ENCODE results near the gene BIK. TPM values are rescaled to one million over a fixed set of nuclear protein-coding genes. Genes with fewer than 3 reads are reported as not detected.

BIK gene
- total RNA-seq, 3 donors from 2014 or later (not counting 1 experiment from before 2014, with no cell fraction given): 0.28 to 1.2 TPM; not detected in 1

GRCh38 chr22:43133401-43133800 is 22.9 kb downstream of the BIK start:
- Histone ChIP-seq H3K27ac (ENCODE audit: low read length) (no peak overlapping the region), H3K27me3 (ENCODE audit: control insufficient read depth, insufficient read depth, low read length) (peaks cover 1% of the 10 kb centered on the region), H3K36me3 (ENCODE audit: control insufficient read depth, insufficient read depth, low read length) (peaks cover 20% of the 10 kb centered on the region), H3K4me3 (ENCODE audit: low read length) (no peak overlapping the region), H3K4me1 (ENCODE audit: control insufficient read depth, insufficient read depth, low read length) (peaks cover 14% of the 10 kb centered on the region), H3K9me3 (ENCODE audit: control insufficient read depth, insufficient read depth, low read length) (no peaks in the 10 kb centered on the region)
- H3K4me1 Mint-ChIP-seq: peaks cover 0 to 6% of the 10 kb centered on the region in 2 donors
- WGBS (ENCODE audit: insufficient coverage): 94% methylated on average over 9 of the region's 9 CpGs
- H3K36me3 Mint-ChIP-seq: no peaks in the 10 kb centered on the region
- intact Hi-C loops (cut with micrococcal nuclease): no loop called here
- no peak for ATAC-seq
- no peaks in the 10 kb centered on the region for H3K9me3 Mint-ChIP-seq
- H3K27ac Mint-ChIP-seq: no peak overlapping the region
- no peak for DNase-seq
- TF ChIP-seq, protein P1, sequence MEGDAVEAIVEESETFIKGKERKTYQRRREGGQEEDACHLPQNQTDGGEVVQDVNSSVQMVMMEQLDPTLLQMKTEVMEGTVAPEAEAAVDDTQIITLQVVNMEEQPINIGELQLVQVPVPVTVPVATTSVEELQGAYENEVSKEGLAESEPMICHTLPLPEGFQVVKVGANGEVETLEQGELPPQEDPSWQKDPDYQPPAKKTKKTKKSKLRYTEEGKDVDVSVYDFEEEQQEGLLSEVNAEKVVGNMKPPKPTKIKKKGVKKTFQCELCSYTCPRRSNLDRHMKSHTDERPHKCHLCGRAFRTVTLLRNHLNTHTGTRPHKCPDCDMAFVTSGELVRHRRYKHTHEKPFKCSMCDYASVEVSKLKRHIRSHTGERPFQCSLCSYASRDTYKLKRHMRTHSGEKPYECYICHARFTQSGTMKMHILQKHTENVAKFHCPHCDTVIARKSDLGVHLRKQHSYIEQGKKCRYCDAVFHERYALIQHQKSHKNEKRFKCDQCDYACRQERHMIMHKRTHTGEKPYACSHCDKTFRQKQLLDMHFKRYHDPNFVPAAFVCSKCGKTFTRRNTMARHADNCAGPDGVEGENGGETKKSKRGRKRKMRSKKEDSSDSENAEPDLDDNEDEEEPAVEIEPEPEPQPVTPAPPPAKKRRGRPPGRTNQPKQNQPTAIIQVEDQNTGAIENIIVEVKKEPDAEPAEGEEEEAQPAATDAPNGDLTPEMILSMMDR (IDR thresholded peaks at IDR 0.05): no peak
- H3K4me3 Mint-ChIP-seq: no peak overlapping the region
- no peaks in the 10 kb centered on the region for H3K27me3 Mint-ChIP-seq (ENCODE audit: low read depth in 2 of 2)

DNA sequence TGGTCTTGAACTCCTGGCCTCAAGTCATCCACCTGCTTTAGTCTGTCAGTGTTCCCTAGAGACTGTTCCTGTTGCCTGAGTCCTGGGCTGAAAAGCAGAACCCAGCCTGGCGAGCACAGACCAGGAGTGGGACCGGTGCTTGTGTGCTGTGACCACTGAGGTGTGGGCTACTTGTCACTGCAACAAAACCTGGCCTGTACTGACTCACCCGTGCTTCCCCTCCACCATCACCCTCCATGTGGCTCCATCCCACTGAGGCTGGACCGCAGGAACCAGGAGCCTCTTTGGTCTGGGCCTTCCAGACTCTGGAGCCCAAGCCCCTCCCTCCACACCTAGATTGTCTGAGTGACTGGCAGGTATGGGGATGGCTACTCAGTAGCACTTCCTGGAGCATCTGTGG is 24.0 kb downstream of the BIK start:
- Histone ChIP-seq H3K4me3 (ENCODE audit: low read length) (no peak overlapping the region), H3K27me3 (ENCODE audit: control insufficient read depth, insufficient read depth, low read length) (no peaks in the 10 kb centered on the region), H3K36me3 (ENCODE audit: control insufficient read depth, insufficient read depth, low read length) (peaks cover 20% of the 10 kb centered on the region), H3K9me3 (ENCODE audit: control insufficient read depth, insufficient read depth, low read length) (no peaks in the 10 kb centered on the region), H3K4me1 (ENCODE audit: control insufficient read depth, insufficient read depth, low read length) (peaks cover 3% of the 10 kb centered on the region), H3K27ac (ENCODE audit: low read length) (no peak overlapping the region)
- H3K4me1 Mint-ChIP-seq: peaks cover 0 to 6% of the 10 kb centered on the region in 2 donors
- DNase-seq (no peak), ATAC-seq (no peak)
- no peak overlapping the region for H3K27ac Mint-ChIP-seq
- H3K4me3 Mint-ChIP-seq: no peak overlapping the region
- intact Hi-C loops (cut with micrococcal nuclease): no loop called here
- 98% methylated on average over 4 of the region's 4 CpGs for WGBS (ENCODE audit: insufficient coverage)
- H3K27me3 Mint-ChIP-seq (ENCODE audit: low read depth in 2 of 2): no peaks in the 10 kb centered on the region
- H3K36me3 Mint-ChIP-seq: no peaks in the 10 kb centered on the region
- H3K9me3 Mint-ChIP-seq: no peaks in the 10 kb centered on the region
- TF ChIP-seq, protein P1 (IDR thresholded peaks at IDR 0.05): no peak

GRCh38 chr22:43135565-43135964 is 25.0 kb downstream of the BIK start:
- DNase-seq: no peak
- intact Hi-C loops (cut with micrococcal nuclease): loop anchor here (5.0 kb wide), 1 partner anchor 353 kb away; no protein-coding TSS in a partner anchor
- H3K4me1 ChIP-seq (ENCODE audit: control insufficient read depth, insufficient read depth, low read length): no peaks in the 10 kb centered on the region
- ATAC-seq: no peak
- WGBS (ENCODE audit: insufficient coverage): 95% methylated on average over 3 of the region's 5 CpGs
- H3K9me3 ChIP-seq (ENCODE audit: control insufficient read depth, insufficient read depth, low read length): no peaks in the 10 kb centered on the region
- H3K27me3 ChIP-seq (ENCODE audit: control insufficient read depth, insufficient read depth, low read length): no peaks in the 10 kb centered on the region
- Mint-ChIP-seq H3K9me3 (no peaks in the 10 kb centered on the region), H3K27me3 (ENCODE audit: low read depth in 2 of 2) (no peaks in the 10 kb centered on the region), H3K4me3 (no peak overlapping the region), H3K27ac (no peak overlapping the region), H3K36me3 (no peaks in the 10 kb centered on the region), H3K4me1 (peaks cover 0 to 6% of the 10 kb centered on the region in 2 donors)
- H3K4me3 ChIP-seq (ENCODE audit: low read length): no peak overlapping the region
- H3K27ac ChIP-seq (ENCODE audit: low read length): no peak overlapping the region
- TF ChIP-seq, protein P1 (IDR thresholded peaks at IDR 0.05): no peak
- H3K36me3 ChIP-seq (ENCODE audit: control insufficient read depth, insufficient read depth, low read length): peaks cover 22% of the 10 kb centered on the region

DNA sequence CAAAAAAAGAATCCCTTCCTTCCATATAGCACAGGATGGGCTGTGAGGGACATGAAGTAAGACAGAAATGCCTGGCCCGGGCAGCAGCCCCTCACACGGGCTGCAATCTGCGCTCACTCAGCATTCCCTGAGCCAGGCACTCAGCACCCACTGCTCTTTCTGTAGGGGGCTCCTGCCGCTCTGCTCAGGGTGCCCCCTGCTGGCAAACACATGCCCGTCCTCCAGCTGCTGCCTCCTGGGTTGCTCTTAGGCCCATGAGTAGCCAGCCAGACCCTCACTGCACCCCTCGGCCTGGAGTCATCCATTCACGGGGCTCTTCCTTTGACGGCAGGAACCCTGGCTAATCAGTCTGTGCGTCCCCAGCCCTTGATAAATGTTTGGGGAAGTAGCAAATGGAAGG is 25.7 kb downstream of the BIK start:
- Histone ChIP-seq H3K4me3 (ENCODE audit: low read length) (no peak overlapping the region), H3K4me1 (ENCODE audit: control insufficient read depth, insufficient read depth, low read length) (no peaks in the 10 kb centered on the region), H3K9me3 (ENCODE audit: control insufficient read depth, insufficient read depth, low read length) (no peaks in the 10 kb centered on the region), H3K36me3 (ENCODE audit: control insufficient read depth, insufficient read depth, low read length) (peaks cover 22% of the 10 kb centered on the region), H3K27me3 (ENCODE audit: control insufficient read depth, insufficient read depth, low read length) (no peaks in the 10 kb centered on the region), H3K27ac (ENCODE audit: low read length) (no peak overlapping the region)
- intact Hi-C loops (cut with micrococcal nuclease): loop anchor here (5.0 kb wide), 1 partner anchor 354 kb away; no protein-coding TSS in a partner anchor
- Mint-ChIP-seq H3K4me1 (peaks cover 0 to 6% of the 10 kb centered on the region in 2 donors), H3K27ac (no peak overlapping the region), H3K4me3 (no peak overlapping the region), H3K36me3 (no peaks in the 10 kb centered on the region), H3K27me3 (ENCODE audit: low read depth in 2 of 2) (no peaks in the 10 kb centered on the region), H3K9me3 (no peaks in the 10 kb centered on the region)
- DNase-seq (peak in 1 of 2 donors; percentile 66), ATAC-seq (peak in 2 of 3 donors; percentile 73 to 74)
- TF ChIP-seq, protein P1 (IDR thresholded peaks at IDR 0.05): peak; percentile 43
- 52% methylated on average over 9 of the region's 9 CpGs for WGBS (ENCODE audit: insufficient coverage)

All from natural killer cell (primary cell).